Measurements from ENCODE around the gene EOLA1.

Gene EOLA1

DNA sequence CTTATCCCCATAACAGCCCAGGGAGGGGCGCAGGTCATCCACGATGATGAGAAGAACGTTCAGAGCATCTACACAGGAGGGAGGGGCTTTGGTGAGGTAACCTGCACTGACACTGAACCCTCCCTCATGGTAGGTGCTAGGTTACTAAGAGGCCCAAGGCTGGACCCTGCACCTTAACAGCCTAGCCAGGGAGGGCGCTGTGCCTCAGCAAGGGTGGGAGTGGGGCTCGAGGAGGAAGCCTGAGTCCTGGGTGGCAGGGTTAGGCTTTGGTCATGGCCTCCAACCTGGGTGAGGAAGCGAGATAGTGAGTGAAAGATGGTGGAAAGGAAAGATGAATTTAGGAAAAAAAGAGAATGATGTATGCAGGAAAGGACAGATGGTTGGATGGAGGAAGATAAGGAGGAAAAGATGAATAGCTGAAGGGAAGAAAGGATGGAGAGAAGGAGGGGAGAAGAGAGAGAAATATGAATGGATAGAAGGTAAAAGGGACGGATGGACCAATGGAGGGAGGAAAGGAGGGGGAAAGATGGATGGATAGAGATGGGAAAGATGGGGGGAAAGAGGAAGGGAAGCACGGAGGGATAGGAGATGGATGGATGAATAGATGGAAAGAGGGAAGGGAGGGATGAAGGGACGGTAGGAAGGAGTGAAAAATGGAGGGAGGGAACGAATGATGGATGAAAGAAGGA, 36.4 kb upstream of the EOLA1 start:
- H3K9me3 ChIP-seq (ENCODE audit: control insufficient read depth, insufficient read depth, low read length) = no peaks in the 10 kb centered on the region
- peaks cover 11% of the 10 kb centered on the region for H3K4me1 ChIP-seq (ENCODE audit: control insufficient read depth, low read length)
- TF ChIP-seq EZH2phosphoT487 (IDR thresholded peaks at IDR 0.05; ENCODE audit: borderline replicate concordance, low read length) = no peak
- TF ChIP-seq, protein P1, sequence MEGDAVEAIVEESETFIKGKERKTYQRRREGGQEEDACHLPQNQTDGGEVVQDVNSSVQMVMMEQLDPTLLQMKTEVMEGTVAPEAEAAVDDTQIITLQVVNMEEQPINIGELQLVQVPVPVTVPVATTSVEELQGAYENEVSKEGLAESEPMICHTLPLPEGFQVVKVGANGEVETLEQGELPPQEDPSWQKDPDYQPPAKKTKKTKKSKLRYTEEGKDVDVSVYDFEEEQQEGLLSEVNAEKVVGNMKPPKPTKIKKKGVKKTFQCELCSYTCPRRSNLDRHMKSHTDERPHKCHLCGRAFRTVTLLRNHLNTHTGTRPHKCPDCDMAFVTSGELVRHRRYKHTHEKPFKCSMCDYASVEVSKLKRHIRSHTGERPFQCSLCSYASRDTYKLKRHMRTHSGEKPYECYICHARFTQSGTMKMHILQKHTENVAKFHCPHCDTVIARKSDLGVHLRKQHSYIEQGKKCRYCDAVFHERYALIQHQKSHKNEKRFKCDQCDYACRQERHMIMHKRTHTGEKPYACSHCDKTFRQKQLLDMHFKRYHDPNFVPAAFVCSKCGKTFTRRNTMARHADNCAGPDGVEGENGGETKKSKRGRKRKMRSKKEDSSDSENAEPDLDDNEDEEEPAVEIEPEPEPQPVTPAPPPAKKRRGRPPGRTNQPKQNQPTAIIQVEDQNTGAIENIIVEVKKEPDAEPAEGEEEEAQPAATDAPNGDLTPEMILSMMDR (IDR thresholded peaks at IDR 0.05; ENCODE audit: low read depth, low read length, poor library complexity, severe bottlenecking) = peak; percentile 71
- no peaks in the 10 kb centered on the region for H3K27me3 ChIP-seq (ENCODE audit: control insufficient read depth, low read length)
- peaks cover 4% of the 10 kb centered on the region; the same call in 1 of the 2 replicates for H3K36me3 ChIP-seq (ENCODE audit: control insufficient read depth, low read length)
- no peaks in the 10 kb centered on the region for H4K20me1 ChIP-seq (ENCODE audit: control insufficient read depth, insufficient read depth, low read depth, low read length)
- peak overlapping the region; percentile 65 for H3K4me2 ChIP-seq (ENCODE audit: low read length)
- peak overlapping the region; percentile 27; the same call in 1 of the 2 replicates for H3K27ac ChIP-seq (ENCODE audit: low read depth, low read length)
- peak overlapping the region; percentile 71 for H3K4me3 ChIP-seq (ENCODE audit: low read length)
- peaks cover 10% of the 10 kb centered on the region for H3K79me2 ChIP-seq (ENCODE audit: control insufficient read depth, low read length)
- no peaks in the 10 kb centered on the region for H3K9me2 ChIP-seq (replicated peaks; ENCODE audit: control insufficient read depth, low read length)
- no peaks in the 10 kb centered on the region for H3F3A ChIP-seq (ENCODE audit: control insufficient read depth, insufficient read depth)

DNA sequence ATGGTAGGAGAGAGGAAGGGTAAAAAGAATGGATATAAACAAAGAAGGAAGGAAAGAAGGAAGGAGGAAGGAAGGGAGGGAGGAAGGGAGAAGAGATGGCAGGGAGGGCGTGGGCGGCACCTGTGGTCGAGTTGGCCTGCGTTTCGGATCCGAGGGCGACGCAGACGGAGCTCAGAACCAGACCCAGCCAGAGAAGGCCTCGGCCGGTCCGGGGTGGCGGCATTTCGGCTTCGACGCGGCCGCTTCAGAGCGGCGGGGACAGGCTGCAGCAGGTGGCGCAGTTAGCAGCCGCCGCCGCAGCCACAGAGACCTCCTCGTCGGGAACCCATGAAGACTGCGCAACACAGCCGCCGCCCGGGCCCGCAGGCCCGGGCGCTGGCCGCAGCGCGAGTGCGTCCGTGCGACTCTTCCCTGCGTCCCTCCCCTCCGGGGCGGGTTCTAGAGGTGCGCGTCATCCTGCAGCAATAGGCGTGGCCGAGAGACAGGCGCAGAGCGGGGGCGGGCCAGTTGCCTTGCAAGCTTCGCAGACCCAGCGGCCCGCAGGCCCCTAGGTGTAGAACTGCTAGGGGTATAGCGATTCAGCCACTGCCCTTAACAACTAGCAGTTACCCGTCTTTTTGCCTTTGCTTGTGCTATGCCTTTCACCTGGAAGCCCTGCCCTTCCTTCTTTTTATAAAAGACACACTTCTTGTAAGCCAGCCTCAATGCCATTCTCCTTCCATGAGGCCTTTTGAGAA, 35.7 kb upstream of the EOLA1 start, which contains the start of gene IDS:
Gene IDS, minus strand, starts transcription at position 392 of the 737 bp plus-strand sequence. Its CDS starts 169 bp downstream, at position 223.
- Histone ChIP-seq H3K27ac (ENCODE audit: low read depth, low read length) (peak within 1 kb of the TSS; percentile 27; the same call in 1 of the 2 replicates), H3F3A (ENCODE audit: control insufficient read depth, insufficient read depth) (no peaks in the 10 kb centered on the region), H3K4me2 (ENCODE audit: low read length) (peak within 1 kb of the TSS; percentile 65), H3K4me1 (ENCODE audit: control insufficient read depth, low read length) (peaks cover 11% of the 10 kb centered on the region), H3K4me3 (ENCODE audit: low read length) (peak within 1 kb of the TSS; percentile 71), H3K79me2 (ENCODE audit: control insufficient read depth, low read length) (peaks cover 10% of the 10 kb centered on the region), H3K9me2 (replicated peaks; ENCODE audit: control insufficient read depth, low read length) (no peaks in the 10 kb centered on the region), H4K20me1 (ENCODE audit: control insufficient read depth, insufficient read depth, low read depth, low read length) (no peaks in the 10 kb centered on the region), H3K9me3 (ENCODE audit: control insufficient read depth, insufficient read depth, low read length) (no peaks in the 10 kb centered on the region), H3K27me3 (ENCODE audit: control insufficient read depth, low read length) (no peaks in the 10 kb centered on the region), H3K36me3 (ENCODE audit: control insufficient read depth, low read length) (no peaks in the 10 kb centered on the region; the same call in 1 of the 2 replicates)
- no peak for TF ChIP-seq EZH2phosphoT487 (IDR thresholded peaks at IDR 0.05; ENCODE audit: borderline replicate concordance, low read length)
- TF ChIP-seq, protein P1 (IDR thresholded peaks at IDR 0.05; ENCODE audit: low read depth, low read length, poor library complexity, severe bottlenecking) = no peak

DNA sequence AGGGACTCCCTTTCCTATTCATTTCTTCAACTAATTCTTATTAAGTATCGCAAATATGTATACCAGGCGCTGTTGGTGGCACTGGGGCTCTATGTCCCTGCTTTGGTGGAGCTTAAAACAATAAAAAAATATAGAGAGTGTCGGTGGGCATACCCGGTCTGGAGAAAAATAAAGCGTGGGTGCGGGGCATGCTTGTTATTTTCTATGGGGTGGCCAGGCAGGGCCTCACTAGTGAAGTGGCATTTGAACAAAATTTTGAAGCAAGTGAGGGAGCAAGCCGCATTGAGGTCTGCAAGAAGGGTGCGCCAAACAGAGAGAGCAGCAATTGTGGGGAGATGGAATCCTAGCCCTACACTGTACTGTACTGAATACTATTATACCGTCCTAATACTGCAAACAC, 35.1 kb upstream of the EOLA1 start:
- H3K4me1 ChIP-seq (ENCODE audit: control insufficient read depth, low read length) = peaks cover 11% of the 10 kb centered on the region
- peaks cover 10% of the 10 kb centered on the region for H3K79me2 ChIP-seq (ENCODE audit: control insufficient read depth, low read length)
- no peaks in the 10 kb centered on the region for H3K9me3 ChIP-seq (ENCODE audit: control insufficient read depth, insufficient read depth, low read length)
- no peaks in the 10 kb centered on the region for H3F3A ChIP-seq (ENCODE audit: control insufficient read depth, insufficient read depth)
- no peaks in the 10 kb centered on the region for H3K9me2 ChIP-seq (replicated peaks; ENCODE audit: control insufficient read depth, low read length)
- no peaks in the 10 kb centered on the region for H3K27me3 ChIP-seq (ENCODE audit: control insufficient read depth, low read length)
- no peak for TF ChIP-seq EZH2phosphoT487 (IDR thresholded peaks at IDR 0.05; ENCODE audit: borderline replicate concordance, low read length)
- TF ChIP-seq, protein P1 (IDR thresholded peaks at IDR 0.05; ENCODE audit: low read depth, low read length, poor library complexity, severe bottlenecking) = no peak
- peak overlapping the region; percentile 71 for H3K4me3 ChIP-seq (ENCODE audit: low read length)
- H3K27ac ChIP-seq (ENCODE audit: low read depth, low read length) = no peak overlapping the region
- H3K4me2 ChIP-seq (ENCODE audit: low read length) = peak overlapping the region; percentile 65
- no peaks in the 10 kb centered on the region for H4K20me1 ChIP-seq (ENCODE audit: control insufficient read depth, insufficient read depth, low read depth, low read length)
- H3K36me3 ChIP-seq (ENCODE audit: control insufficient read depth, low read length) = no peaks in the 10 kb centered on the region; the same call in 1 of the 2 replicates
